Ramos (cell line): ENCODE data around the gene MAN2B2.
"Not testable (repeated sequence)": the region's sequence is repeated elsewhere in the genome, so short reads cannot be mapped to it uniquely, and the experiment has no call there.

Source experiments
- in situ Hi-C: fragments of 300-500 bp; cut with MboI; formaldehyde crosslinking; loops from one replicate; pipeline ENCODE4 v1.14.3; 2022; ENCODE audit warnings: low sequenced_read_pairs; ENCODE audit not compliant: unreplicated experiment

MAN2B2 gene

GRCh38 chr4:6659897-6660296, 84.9 kb downstream of the MAN2B2 start:
- in situ Hi-C loops: no loop called here

- in situ Hi-C loops: no loop called here
Observed at GRCh38 chr4:6660430-6660829, 85.4 kb downstream of the MAN2B2 start.

- in situ Hi-C loops: no loop called here
Observed at GRCh38 chr4:6662591-6662990, 87.6 kb downstream of the MAN2B2 start.

GRCh38 chr4:6663596-6664393, 88.8 kb downstream of the MAN2B2 start:
- in situ Hi-C loops: no loop called here

GRCh38 chr4:6665320-6665654, 90.3 kb downstream of the MAN2B2 start:
- in situ Hi-C loops: no loop called here

GRCh38 chr4:6668391-6668790, 93.4 kb downstream of the MAN2B2 start:
- in situ Hi-C loops: no loop called here

GRCh38 chr4:6671648-6672047, 96.7 kb downstream of the MAN2B2 start:
- in situ Hi-C loops: no loop called here

- in situ Hi-C loops: no loop called here
Observed at GRCh38 chr4:6672131-6672530, 97.1 kb downstream of the MAN2B2 start.

GRCh38 chr4:6672541-6673190, 97.7 kb downstream of the MAN2B2 start:
- in situ Hi-C loops: not testable (repeated sequence)
